GM19328 (cell line): ENCODE measurements around the gene EYA3.

ENCODE experiments used
- ATAC-seq: cut with Tn5 transposase; IDR thresholded peaks from one replicate; pipeline ENCODE4 v1.9.1; 2021; ENCODE audit warnings: mild to moderate bottlenecking, moderate library complexity; ENCODE audit not compliant: unreplicated experiment

EYA3 gene

DNA sequence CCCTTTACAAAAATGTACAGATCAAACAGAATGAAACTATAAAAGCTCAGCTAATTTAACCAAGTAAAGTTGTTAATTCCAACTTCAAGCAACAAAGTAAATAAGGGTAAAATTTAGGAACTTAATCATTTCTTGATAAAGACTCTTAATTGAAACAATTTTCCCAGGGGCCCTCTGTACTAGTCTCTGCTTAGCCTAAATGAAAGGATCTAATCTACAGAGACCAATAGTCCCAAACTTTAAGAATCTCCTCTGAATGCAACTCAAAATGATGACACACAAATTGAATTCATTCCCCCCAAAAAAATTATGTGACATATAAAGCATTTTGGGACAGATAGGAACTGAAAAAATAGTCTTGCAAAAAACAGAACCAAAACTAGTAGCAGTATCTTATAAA, 16.6 kb downstream of the EYA3 start:
- ATAC-seq = no peak

DNA sequence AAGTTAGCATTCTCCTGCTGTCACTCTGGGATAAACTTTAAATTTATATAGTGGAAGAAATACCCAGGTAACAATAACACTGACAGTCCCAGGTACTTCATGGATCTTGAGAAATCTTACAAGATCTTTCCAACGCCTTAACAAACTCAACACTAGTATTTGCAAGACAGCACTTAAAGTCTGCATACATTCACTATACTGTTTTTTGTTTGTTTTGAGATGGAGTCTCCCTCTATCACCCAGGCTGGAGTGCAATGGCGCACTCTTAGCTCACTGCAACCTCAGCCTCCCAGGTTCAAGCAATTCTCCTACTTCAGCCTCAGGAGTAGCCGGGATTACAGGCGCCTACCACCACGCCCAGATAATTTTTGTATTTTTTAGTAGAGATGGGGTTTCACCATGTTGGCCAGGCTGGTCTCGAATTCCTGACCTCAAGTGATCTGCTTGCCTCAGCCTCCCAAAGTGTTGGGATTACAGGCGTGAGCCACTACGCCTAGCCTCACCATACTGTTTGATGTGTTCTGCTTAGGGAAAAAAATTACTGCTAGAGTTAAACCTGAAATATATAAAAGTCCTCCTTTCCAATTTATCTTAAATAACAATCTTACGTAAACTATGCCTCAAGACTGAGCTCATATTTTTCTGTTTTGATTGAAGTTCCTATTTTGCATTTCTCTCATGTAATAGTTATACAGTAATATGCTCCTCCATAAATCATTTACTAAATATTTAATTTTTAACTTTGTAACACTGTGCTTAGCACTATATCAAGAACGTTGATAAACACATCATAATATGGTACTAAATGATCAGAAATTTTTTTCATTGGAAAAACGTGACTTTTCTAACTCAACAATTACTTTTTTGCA, 17.5 kb downstream of the EYA3 start:
- ATAC-seq = no peak

DNA sequence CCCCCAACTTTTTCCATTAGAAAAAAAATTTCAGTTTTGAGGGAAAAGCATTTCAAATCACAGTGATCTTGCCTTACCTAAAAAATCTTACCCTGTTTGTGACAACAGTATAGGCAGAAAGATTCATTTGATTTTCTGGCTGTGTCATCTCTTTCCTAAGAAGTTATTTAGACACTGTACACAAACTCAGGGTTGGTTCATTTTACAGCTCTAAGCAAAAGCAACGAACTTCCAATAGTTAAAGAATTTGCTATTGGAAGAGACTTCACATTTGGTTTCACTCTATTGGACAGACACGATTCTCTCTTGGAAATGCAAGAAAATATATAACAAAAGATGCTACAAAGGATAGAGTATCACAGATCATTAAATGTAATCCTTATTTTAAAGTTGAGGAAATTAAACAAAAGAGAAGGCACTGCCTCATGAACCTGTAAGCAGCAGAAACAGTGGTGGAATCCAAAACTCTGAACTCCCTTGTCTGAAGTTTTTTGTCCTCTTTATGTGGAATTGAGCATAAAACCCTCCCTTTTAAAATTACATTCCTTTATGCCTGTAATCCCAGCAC, 20.8 kb downstream of the EYA3 start:
- no peak for ATAC-seq

DNA sequence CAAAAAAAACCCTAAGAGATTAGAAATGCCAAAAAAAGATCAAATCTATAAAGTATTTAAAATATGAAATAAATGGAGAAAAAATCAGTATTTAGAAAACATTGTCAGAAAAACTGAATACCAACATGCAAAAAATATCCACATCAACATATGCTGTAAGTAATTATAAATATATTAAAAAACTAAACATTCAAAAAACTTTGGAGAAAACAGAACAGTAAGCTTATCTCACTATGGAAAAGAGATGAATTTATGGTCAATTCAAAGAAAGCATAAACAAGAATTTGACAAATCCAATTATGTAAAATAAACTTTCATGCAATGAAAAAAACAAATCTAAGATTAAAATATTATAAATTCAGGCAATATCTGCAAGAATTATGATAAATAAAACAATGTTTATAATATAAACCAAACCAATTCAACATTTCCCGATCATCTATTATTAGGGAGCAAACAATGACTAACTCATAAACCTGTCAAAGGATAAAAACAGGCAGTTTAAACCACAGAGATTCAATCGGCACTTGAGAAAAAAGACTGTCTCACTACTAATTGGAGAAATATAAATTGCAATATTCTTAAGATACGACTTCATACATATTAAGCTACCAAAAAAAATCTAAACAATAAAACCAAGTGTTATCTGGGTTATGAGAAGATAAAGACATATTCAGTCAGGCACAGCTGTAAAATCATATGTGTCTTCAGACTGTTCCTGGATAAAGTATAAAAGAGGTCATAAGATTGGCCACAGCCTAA, 21.8 kb downstream of the EYA3 start:
- no peak for ATAC-seq

DNA sequence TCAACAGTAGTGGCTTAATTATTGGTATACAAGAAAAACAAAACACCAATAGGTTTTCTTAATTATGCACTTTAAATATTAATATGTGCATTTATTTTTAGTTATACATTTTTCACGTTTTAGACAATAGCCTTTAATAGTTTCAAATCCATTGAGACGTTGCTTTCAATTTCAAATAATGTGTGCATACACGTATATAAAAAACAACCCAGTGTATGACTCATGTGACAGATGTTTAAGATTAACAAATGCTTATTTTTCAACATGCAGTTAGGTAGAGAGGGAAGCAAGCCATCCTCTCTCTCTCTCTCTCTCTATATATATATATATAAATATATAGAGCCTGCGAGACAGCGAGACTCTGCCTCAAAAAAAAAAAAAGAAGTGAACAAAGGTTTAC, 24.3 kb downstream of the EYA3 start:
- ATAC-seq = no peak

DNA sequence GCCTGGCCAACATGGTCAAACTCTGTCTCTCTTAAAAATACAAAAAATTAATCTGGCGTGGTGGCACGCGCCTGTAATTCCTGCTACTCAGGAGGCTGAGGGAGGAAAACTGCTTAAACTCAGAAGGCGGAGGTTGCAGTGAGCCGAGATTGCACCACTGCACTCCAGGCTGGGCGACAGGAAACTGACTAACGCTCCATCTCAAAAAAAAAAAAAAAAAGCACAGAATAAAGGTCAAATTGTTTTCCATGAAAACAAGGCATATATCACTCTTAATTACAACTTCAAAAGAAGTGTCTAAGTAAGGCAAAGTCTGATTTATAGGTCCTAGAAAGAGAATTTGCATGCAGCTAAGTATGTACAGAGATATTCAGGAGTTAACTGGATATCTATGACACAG, 25.6 kb downstream of the EYA3 start:
- ATAC-seq = no peak

DNA sequence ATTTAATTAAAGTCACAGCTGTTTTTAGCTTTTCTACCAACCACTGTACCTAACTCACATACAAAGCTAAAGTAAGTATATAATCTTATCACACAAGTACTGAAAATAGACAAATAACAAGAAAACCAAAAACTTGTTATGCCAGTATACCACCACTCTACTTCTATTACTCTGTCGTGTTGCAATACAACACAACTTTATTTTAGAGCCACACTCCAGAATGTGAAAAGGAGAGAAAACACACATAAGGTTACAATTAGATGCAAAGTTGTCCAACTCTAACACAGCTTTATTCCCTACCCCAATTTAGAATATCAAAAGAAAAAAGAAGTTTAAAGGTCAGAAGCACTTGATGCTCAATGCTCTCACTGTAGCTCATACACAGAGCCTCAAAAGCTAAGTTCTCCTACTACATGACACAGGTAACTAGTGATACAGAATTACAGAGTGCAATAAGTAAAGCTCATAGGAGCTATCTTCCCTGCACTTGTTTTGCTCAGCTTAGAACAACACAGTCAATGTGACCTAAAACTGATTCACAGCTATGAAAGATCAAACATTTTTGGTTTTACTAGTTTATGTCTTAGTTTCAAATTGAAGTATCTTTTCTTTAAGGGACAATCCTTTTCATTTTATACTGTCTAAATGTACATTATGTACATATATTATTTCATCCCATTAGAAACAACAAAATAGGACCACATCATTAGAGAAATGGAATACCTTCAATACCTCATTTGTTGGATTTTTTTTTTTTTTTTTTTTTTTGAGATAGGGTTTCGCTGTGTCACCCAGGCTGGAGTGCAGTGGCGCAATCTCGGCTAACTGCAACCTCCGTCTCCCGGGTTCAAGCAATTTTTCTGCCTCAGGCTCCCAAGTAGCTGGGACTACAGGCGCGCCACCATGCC, 29.2 kb downstream of the EYA3 start:
- ATAC-seq = no peak

DNA sequence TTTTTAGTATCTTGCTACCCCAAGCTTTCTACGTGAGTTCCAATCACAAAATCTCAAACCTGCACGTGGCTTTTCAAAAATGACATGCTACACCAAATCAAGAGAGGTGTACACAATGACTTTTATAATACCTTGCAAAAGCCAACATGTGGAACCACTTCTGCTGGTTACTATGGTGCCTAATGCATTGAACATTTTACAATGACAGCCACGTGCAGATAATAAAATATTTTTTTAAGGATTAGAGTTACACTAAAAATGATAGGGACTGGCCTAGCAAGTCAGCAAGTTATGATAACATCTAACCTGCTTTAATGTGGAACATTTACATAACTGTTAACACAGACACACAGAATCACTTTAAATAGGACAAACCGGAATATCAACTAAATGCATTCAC, 30.2 kb downstream of the EYA3 start:
- no peak for ATAC-seq

DNA sequence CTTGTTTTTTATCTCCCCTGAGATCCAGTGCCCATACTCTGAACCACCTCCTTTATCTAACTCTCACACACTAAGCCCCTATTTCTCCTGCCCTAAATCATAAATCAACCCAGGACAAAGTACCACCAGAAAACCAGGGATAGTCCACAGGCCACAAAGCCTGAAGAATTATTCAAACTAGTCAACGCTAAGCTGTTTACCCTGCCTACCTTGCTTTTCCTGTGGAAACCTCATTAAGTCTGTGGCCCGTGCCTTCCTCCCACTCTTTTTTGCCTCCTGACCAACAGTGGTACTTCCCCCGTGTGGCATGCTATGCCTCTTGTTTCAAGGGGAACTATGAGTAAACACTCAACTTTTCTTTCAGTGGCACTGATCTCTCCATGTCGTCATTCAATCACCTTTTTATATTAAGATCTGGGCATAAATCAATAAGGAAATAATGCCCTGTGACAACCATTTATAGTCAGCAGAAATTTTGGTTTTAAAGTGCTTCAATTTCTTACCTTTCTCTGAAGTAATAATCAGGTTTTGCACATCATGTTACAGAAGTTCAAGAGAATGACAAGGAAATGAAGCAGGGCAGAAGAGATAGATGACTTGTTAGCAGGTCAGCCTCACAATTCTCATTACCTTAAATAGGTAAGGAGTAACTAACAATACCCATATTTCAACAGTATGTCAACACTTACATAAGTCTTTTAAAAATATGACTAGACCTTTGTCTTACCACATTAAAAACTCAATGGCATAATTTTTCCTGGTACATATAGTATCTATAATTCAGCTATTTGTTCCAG, 32.1 kb downstream of the EYA3 start:
- ATAC-seq = no peak

DNA sequence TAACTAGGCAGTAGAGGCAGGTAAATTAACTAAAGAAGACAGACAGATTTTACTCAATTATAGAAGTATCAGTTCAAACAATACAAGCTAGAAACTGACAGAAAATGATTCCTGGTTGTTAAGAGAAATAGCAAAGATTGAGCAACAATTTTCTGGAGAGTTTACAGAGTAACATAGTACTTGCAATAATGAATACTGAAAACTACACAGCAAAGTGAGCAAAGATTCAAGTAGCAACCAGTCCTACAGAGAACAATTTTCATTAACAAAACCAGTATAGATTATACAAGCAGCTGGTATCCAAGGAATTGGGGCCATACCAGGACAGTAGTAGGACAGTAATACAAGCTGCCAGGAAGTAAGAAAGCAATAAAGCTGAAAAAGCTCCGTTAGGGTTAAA, 37.6 kb downstream of the EYA3 start:
- no peak for ATAC-seq

DNA sequence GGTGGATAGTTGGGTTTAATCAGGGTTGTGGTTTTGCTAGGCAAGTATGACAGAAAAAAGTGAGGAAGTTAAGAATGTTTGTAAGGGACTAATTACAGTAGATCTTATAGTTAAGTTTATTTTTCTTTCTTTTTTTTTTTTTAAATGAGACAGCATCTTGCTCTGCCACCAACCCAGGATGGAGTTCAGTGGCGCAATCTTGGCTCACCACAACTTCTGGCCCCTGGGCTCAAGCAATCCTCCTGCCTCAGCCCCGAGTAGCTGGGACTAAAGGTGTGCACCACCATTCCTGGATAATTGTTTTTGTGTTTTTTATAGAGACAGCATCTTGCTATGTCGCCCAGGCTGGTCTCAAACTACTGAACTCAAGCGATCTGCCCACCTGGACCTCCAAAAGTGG, 41.7 kb downstream of the EYA3 start:
- ATAC-seq = no peak

DNA sequence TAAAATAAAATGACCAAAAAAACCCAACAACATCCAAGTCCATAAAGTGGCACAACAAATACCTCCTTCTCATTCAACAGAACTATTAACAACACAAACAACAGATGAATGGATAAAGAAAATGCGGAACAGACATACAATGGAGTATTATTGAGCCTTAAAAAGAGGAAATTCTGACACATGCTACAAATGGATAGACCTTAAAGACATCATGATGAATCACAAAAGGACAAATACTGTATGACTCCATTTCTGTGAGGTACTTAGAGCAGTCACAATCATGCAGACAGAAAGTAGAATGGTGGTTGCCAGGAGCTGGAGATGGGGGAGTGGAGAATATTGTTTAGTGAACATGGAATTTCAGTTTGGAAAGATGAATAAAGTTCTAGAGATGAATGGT, 42.6 kb downstream of the EYA3 start:
- ATAC-seq = no peak

DNA sequence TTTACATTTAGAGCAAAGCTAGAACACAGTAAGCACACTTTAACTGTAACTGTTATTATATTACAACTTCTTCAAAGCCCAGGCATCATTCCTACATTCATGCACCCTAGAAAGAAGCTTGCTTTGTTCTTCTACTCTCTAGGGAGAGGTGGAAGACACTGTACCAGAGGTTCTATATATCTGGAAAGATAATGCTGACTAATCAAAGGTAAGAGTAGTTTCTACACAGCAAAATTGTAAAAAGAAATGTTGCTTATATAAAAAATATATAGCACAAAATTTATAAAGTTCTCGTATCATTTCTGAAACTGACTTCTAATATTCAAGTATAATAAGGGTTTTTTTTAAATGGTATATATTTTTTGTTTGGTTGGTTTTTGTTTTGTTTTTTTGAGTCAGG, 44.0 kb downstream of the EYA3 start:
- no peak for ATAC-seq

DNA sequence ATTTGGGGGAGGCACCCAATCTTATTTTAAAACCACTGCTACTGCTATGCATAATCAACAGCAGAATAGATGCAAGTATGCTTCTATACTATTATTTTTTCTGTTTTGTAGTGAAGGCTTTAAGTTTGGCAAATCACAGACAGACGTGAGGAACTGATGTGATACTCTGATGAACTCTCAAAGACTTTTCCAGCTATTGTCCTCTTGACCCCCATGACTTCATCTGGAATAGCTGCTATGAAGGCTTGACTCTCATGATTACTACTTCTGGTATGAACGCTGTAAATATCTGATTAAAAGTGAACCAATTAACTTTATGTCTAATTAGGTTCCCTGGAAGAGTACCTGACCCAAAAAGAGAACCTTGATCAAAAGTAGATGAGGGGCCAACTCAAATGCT, 49.1 kb downstream of the EYA3 start:
- no peak for ATAC-seq

DNA sequence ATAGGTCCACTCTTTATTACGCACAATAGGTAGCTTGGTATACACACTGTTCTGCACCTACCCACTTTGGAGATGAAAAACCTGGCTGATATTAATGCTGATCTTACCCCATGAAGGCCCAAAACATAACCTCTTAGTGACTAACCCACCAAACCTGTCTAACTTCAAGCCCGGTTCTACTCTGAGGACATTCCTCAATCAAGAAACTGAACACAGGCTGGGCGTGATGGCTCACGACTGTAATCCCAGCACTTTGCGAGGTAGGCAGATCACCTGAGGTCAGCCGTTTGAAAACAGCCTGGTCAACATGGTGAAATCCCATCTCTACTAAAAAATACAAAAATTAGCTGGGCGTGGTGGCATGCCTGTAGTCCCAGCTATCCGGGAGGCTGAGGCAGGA, 50.5 kb downstream of the EYA3 start:
- ATAC-seq = no peak

DNA sequence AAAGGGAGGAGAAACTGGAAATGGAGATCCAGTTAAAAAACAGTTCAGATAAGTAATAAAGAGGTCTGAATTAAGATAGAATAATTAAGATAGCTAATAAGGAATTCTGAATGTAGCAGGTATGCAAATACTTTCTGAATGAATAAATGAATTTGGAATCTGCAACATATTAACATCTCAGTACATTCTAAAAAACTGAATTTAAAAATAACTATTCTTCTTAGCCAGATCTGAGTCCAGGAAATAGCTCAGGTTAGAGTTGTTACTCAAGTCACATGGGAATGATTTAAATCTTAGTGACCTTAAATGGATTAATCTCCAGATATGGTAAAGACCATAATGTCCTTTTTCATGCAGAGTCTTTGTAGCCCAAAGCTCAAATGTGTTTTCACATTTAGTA, 51.2 kb downstream of the EYA3 start:
- no peak for ATAC-seq

DNA sequence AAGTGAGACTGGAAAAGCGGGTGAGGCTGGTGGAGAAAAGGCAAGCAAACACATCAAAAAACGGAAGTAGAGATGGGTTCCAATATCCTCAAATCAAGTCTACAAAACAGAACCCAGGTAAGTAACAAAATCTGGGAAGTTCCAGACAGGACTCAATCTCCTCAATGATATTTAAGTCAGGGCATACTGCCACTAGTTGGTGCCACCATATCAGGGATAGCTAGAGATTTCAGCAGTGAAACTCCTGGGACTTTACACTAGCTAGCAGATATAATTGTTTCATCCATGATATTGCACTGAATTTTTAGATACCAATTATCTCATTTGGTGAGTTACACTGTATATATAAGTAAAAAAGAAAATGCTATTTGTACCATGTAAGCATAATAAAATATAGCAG, 52.0 kb downstream of the EYA3 start:
- no peak for ATAC-seq

DNA sequence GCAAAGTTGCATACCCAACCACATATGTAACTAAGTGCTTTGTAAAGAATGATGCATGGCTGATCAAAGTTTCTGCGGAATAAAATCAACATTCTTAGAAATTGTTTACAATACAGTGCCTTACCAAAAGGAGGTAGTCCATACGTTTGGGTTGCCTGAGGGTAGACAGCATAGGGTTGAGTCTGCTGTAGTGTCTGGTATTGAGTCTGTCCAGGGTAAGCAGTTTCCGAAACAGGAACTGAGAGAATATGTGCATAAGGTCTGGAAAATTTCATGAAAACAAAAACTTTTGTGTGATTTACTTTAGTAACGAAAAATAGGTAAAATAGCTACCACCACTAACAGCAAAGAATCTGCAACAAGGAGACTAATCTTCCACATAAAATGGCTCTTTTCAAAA, 53.0 kb downstream of the EYA3 start:
- ATAC-seq = no peak

DNA sequence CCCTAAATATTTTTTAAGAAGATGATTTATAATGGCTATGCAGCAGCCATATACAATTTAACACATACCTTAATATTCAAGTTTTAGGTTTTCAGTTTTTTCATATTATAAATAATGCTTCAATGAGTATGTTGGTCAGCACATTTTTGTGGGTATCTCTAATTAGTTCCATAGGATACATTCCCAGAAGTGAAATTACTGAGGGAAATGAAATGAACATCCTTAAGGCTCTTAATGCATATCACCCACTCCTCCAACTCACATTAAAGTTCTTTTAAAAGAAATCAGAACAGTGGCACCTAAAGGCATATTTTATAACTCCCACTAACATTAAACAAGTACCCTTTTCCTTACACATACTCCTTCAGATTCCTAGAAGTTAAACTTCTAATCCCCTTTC, 56.1 kb downstream of the EYA3 start:
- ATAC-seq = no peak

DNA sequence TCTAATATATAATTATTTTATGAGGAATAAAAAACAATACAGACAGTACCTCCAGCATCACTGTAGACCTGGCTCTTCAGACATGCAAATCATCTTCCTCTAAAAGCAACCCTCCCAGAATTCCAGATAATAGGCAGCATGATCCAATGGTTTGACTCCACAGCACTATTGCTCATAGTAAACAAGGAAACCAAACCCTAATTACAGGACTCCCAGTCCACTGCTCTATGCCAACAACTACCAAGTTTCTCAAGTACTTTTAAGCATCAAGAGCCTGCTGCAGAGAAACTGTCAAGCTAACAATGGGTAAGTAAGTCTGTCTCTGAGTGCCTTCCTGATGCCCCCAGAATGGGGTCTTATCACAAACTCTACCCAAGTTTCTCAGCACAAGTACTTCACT, 57.2 kb downstream of the EYA3 start:
- ATAC-seq = no peak
